AG20443 (cell line): ENCODE measurements around the gene LGALS4.
A peak's percentile ranks its signal among the peaks of the same experiment; 100 is the strongest.
"Not testable (repeated sequence)": the region's sequence is repeated elsewhere in the genome, so short reads cannot be mapped to it uniquely, and the experiment has no call there.

Experiments used
- DNase-seq: peaks from one replicate; pipeline ENCODE4 v3.0.0; 2012; ENCODE audit warnings: low spot score, mixed read lengths

The LGALS4 gene

GRCh38 chr19:38842439-38843174, 29.9 kb upstream of the LGALS4 start:
- no peak for DNase-seq

GRCh38 chr19:38841787-38842438, 29.2 kb upstream of the LGALS4 start:
- DNase-seq = no peak

- DNase-seq = no peak
Measured at GRCh38 chr19:38841180-38841766, 28.5 kb upstream of the LGALS4 start.

- DNase-seq = no peak
Measured at GRCh38 chr19:38840583-38840968, 27.8 kb upstream of the LGALS4 start.

GRCh38 chr19:38839816-38840582, 27.3 kb upstream of the LGALS4 start:
- DNase-seq = no peak

- no peak for DNase-seq
Measured at GRCh38 chr19:38838986-38839761, 26.4 kb upstream of the LGALS4 start.

- DNase-seq = no peak
Measured at GRCh38 chr19:38838208-38838985, 25.7 kb upstream of the LGALS4 start.

- DNase-seq = no peak
Measured at GRCh38 chr19:38837656-38838121, 24.9 kb upstream of the LGALS4 start.

GRCh38 chr19:38836983-38837626, 24.4 kb upstream of the LGALS4 start:
- DNase-seq = no peak

- no peak for DNase-seq
Measured at GRCh38 chr19:38836159-38836982, 23.6 kb upstream of the LGALS4 start.

GRCh38 chr19:38834590-38834989, 21.8 kb upstream of the LGALS4 start:
- DNase-seq = no peak

- DNase-seq = no peak
Measured at GRCh38 chr19:38834104-38834490, 21.4 kb upstream of the LGALS4 start.

GRCh38 chr19:38833092-38833425, 20.3 kb upstream of the LGALS4 start:
- DNase-seq = no peak

GRCh38 chr19:38831142-38831605, 18.4 kb upstream of the LGALS4 start:
- peak; percentile 89 for DNase-seq

- peak; percentile 27 for DNase-seq
Measured at GRCh38 chr19:38830039-38830733, 17.4 kb upstream of the LGALS4 start.

GRCh38 chr19:38829203-38829602, 16.5 kb upstream of the LGALS4 start:
- not testable (repeated sequence) for DNase-seq

- no peak for DNase-seq
Measured at GRCh38 chr19:38826856-38827551, 14.3 kb upstream of the LGALS4 start.

GRCh38 chr19:38825936-38826335, 13.2 kb upstream of the LGALS4 start:
- not testable (repeated sequence) for DNase-seq
